A673 (cell line): Measurements from ENCODE around the gene ZNF354C. TPM values are rescaled to one million over a fixed set of nuclear protein-coding genes. Genes with fewer than 3 reads are reported as not detected.

Experiments used
- BruUV-seq: library from RNA; stranded (reverse); fragments of 400-500 nt; replicated peaks from 2 replicates; lab custom pipeline; 2021; lab: Mats Ljungman, UMichigan
- CTCF ChIA-PET: fragments of 300-600 bp; sonication (Branson Sonifier 250); formaldehyde crosslinking; loops from one replicate; lab custom pipeline; 2022; ENCODE audit warnings: antibody characterized with exemption; lab: Charles Lee
- POLR2A ChIA-PET: fragments of 300-600 bp; sonication (Branson Sonifier 250); formaldehyde crosslinking; loops from one replicate; lab custom pipeline; 2022; ENCODE audit warnings: antibody characterized with exemption; ENCODE audit not compliant: low non-redundant PET; lab: Charles Lee
- DNase-seq: peaks from one replicate; pipeline ENCODE4 v3.0.0-alpha.2; 2015; ENCODE audit warnings: low spot score
- H3K27ac ChIP-seq: fragments of 200-600 bp; sonication (generic); 2 replicates; pipeline ENCODE4 v1.5.1; 2016; ENCODE audit warnings: mixed run types, low read depth, mild to moderate bottlenecking, mixed read lengths, antibody characterized with exemption, low read length; ENCODE audit not compliant: poor library complexity, severe bottlenecking
- H3K27me3 ChIP-seq: fragments of 200-600 bp; sonication (generic); replicated peaks from 2 replicates; pipeline ENCODE4 v1.6.1; 2017; ENCODE audit warnings: mixed run types, low read depth, mild to moderate bottlenecking, mixed read lengths, antibody characterized with exemption, low read length; ENCODE audit not compliant: insufficient read depth, poor library complexity
- H3K36me3 ChIP-seq: fragments of 200-600 bp; sonication (generic); 2 replicates; pipeline ENCODE4 v1.6.1; 2016; ENCODE audit warnings: mixed run types, mild to moderate bottlenecking, mixed read lengths, antibody characterized with exemption, low read length; ENCODE audit not compliant: insufficient read depth, poor library complexity, severe bottlenecking
- H3K4me1 ChIP-seq: fragments of 200-600 bp; sonication (generic); 2 replicates; pipeline ENCODE4 v1.6.1; 2017; ENCODE audit warnings: mixed run types, mild to moderate bottlenecking, mixed read lengths, antibody characterized with exemption, low read length; ENCODE audit not compliant: insufficient read depth, poor library complexity, severe bottlenecking
- H3K4me3 ChIP-seq: fragments of 200-600 bp; sonication (generic); 2 replicates; pipeline ENCODE4 v1.5.1; 2016; ENCODE audit warnings: low read depth, mixed run types, mild to moderate bottlenecking, mixed read lengths, low read length; ENCODE audit not compliant: poor library complexity, severe bottlenecking
- H3K9me3 ChIP-seq: fragments of 200-600 bp; sonication (generic); 2 replicates; pipeline ENCODE4 v1.6.1; 2016; ENCODE audit warnings: mixed run types, low read depth, mild to moderate bottlenecking, mixed read lengths, antibody characterized with exemption, low read length; ENCODE audit not compliant: poor library complexity, severe bottlenecking
- CTCF ChIP-seq: fragments of 300-800, 200-600 bp; sonication (generic); conservative IDR thresholded peaks from 2 replicates; pipeline ENCODE4 v1.5.1; 2017; ENCODE audit warnings: low read depth, mild to moderate bottlenecking, antibody characterized with exemption, low read length, moderate library complexity, mixed read lengths
- EZH2 ChIP-seq: fragments of 200-600 bp; sonication (generic); IDR thresholded peaks from 2 replicates; pipeline ENCODE4 v1.6.1; 2017; ENCODE audit warnings: borderline replicate concordance, low read depth, mild to moderate bottlenecking, mixed read lengths, antibody characterized with exemption, low read length; ENCODE audit not compliant: poor library complexity, severe bottlenecking
- intact Hi-C: fragments of 100-400 bp; cut with micrococcal nuclease; formaldehyde crosslinking; loops from one replicate; pipeline ENCODE4 v1.10.0; 2022; ENCODE audit not compliant: unreplicated experiment
- total RNA-seq: library from RNA; stranded (reverse); gene quantifications from 2 replicates; pipeline ENCODE4 v1.2.3, GENCODE V29; 2021

The ZNF354C gene
- total RNA-seq, 1 experiment from 2014 or later, result 7.4 TPM

- BruUV-seq, result no TSS peak
- intact Hi-C loops, result no loop called here
- no peaks in the 10 kb centered on the region for H3K27me3 ChIP-seq
- CTCF ChIA-PET, result no interaction called here
- no peak for DNase-seq
- no peaks in the 10 kb centered on the region for H3K36me3 ChIP-seq
- H3K4me1 ChIP-seq, result no peaks in the 10 kb centered on the region
- no peak overlapping the region for H3K4me3 ChIP-seq
- no peaks in the 10 kb centered on the region for H3K9me3 ChIP-seq
- no peak for TF ChIP-seq CTCF
- TF ChIP-seq EZH2, result no peak
- POLR2A ChIA-PET, result no interaction called here
- no peak overlapping the region for H3K27ac ChIP-seq
Observed at GRCh38 chr5:179119415-179120170, 59.4 kb downstream of the ZNF354C start.

- Histone ChIP-seq H3K36me3 (no peaks in the 10 kb centered on the region), H3K9me3 (no peaks in the 10 kb centered on the region), H3K27me3 (no peaks in the 10 kb centered on the region), H3K27ac (no peak overlapping the region), H3K4me1 (no peaks in the 10 kb centered on the region), H3K4me3 (no peak overlapping the region)
- intact Hi-C loops, result no loop called here
- DNase-seq, result no peak
- TF ChIP-seq EZH2 (no peak), CTCF (no peak)
- POLR2A ChIA-PET, result no interaction called here
- CTCF ChIA-PET, result no interaction called here
- BruUV-seq, result no TSS peak
Observed at GRCh38 chr5:179120421-179120861, 60.3 kb downstream of the ZNF354C start.

- TF ChIP-seq EZH2 (no peak), CTCF (no peak)
- Histone ChIP-seq H3K27me3 (no peaks in the 10 kb centered on the region), H3K36me3 (no peaks in the 10 kb centered on the region), H3K4me3 (no peak overlapping the region), H3K9me3 (no peaks in the 10 kb centered on the region), H3K27ac (no peak overlapping the region), H3K4me1 (no peaks in the 10 kb centered on the region)
- intact Hi-C loops, result no loop called here
- no peak for DNase-seq
- ChIA-PET CTCF (no interaction called here), POLR2A (no interaction called here)
- no TSS peak for BruUV-seq
Observed at GRCh38 chr5:179120951-179121666, 60.9 kb downstream of the ZNF354C start.
